ENCODE data around the gene ENOX1.

Gene ENOX1

DNA sequence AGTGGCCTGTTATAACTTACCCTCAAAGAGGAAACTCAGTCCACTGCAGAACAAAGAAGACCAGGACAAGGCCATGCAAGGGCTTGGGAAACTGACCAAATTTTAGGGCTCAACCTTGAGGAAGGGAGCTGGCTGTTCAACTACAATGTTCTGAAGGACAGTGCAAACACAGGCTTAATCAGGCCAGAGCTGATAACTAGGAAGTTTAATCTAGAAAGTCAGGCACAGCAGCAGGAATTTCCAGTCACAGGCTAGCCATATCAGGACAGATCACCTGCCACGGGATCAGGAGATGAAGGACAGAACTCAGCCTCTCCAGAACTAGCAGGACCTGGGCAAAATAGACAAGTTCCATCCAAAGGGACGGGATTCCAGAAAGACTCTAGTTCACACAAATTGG, 89.4 kb downstream of the ENOX1 start:
- TF ChIP-seq CTCF (conservative IDR thresholded peaks at IDR 0.05; ENCODE audit: low read length): no peak
- H3K4me3 ChIP-seq (ENCODE audit: low read length): no peak overlapping the region

GRCh38 chr13:43694146-43694664, 92.6 kb downstream of the ENOX1 start:
- H3K4me3 ChIP-seq (ENCODE audit: low read length): no peak overlapping the region
- no peak for TF ChIP-seq CTCF (conservative IDR thresholded peaks at IDR 0.05; ENCODE audit: low read length)

More for the DNA sequence above, 89.4 kb downstream of the ENOX1 start:
- no peak for DNase-seq (ENCODE audit: low read depth)

GRCh38 chr13:43693639-43694038, 93.1 kb downstream of the ENOX1 start:
- DNase-seq (ENCODE audit: low read depth): no peak
- no peak for TF ChIP-seq CTCF (conservative IDR thresholded peaks at IDR 0.05; ENCODE audit: low read length)
- no peak overlapping the region for H3K4me3 ChIP-seq (ENCODE audit: low read length)

More at GRCh38 chr13:43694146-43694664, 92.6 kb downstream of the ENOX1 start:
- DNase-seq (ENCODE audit: low read depth): no peak

- TF ChIP-seq CTCF (conservative IDR thresholded peaks at IDR 0.05; ENCODE audit: low read length): no peak
- DNase-seq (ENCODE audit: low read depth): no peak
Observed at GRCh38 chr13:43688227-43688907, 98.4 kb downstream of the ENOX1 start.

DNA sequence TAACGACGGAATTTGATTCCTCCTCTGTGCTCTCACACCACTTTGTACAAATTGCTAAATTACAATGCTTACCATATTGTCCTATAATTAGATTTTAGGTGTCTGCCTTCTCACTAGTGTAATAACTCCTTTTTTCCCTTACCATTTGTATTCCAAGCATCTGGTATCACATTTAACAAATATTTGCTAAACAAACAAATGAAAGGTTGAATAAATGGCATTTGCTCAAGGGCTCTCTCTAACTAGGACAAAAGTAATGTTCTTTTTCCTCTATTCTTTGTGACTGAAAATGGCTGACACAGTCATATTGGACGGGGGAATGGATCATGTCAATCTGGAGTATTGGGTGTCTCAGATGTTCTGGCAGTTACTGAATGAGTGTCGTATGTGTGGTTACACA, 99.7 kb downstream of the ENOX1 start:
- no peak for TF ChIP-seq CTCF (conservative IDR thresholded peaks at IDR 0.05; ENCODE audit: low read length)
- DNase-seq (ENCODE audit: low read depth): no peak
- no peak overlapping the region for H3K4me3 ChIP-seq (ENCODE audit: low read length)

More at GRCh38 chr13:43688227-43688907, 98.4 kb downstream of the ENOX1 start:
- H3K4me3 ChIP-seq (ENCODE audit: low read length): no peak overlapping the region

GRCh38 chr13:43686557-43686956, 100.2 kb downstream of the ENOX1 start:
- peak; percentile 83 for DNase-seq (ENCODE audit: low read depth)
- no peak for TF ChIP-seq CTCF (conservative IDR thresholded peaks at IDR 0.05; ENCODE audit: low read length)
- H3K4me3 ChIP-seq (ENCODE audit: low read length): no peak overlapping the region
